Astrocyte (in vitro differentiated cells and primary cell): Measurements from ENCODE around the gene ZMIZ1. TPM values are rescaled to one million over a fixed set of nuclear protein-coding genes. Genes with fewer than 3 reads are reported as not detected.

Experiments used
- DNase-seq: peaks from one replicate; pipeline ENCODE4 v3.0.0-alpha.2; 2010; ENCODE audit warnings: low read depth
- FAIRE-seq: peaks from 2 replicates; lab custom pipeline; 2011; peaks lifted over from hg19 to GRCh38; lab: Jason Lieb, UNC
- H2AFZ ChIP-seq: 2 replicates; pipeline ENCODE4 v1.6.0; 2012; ENCODE audit warnings: low read depth, low read length, inconsistent platforms
- H3K27ac ChIP-seq: 2 replicates; pipeline ENCODE4 v1.5.1; 2011; ENCODE audit warnings: low read depth, low read length, inconsistent platforms
- H3K27me3 ChIP-seq: 2 replicates; pipeline ENCODE4 v1.6.0; 2011; ENCODE audit warnings: low read length, inconsistent platforms; ENCODE audit not compliant: insufficient read depth
- H3K36me3 ChIP-seq: 2 replicates; pipeline ENCODE4 v1.5.1; 2011; ENCODE audit warnings: low read length, inconsistent platforms; ENCODE audit not compliant: insufficient read depth
- H3K4me1 ChIP-seq: 2 replicates; pipeline ENCODE4 v1.5.1; 2011; ENCODE audit warnings: low read length, inconsistent platforms; ENCODE audit not compliant: insufficient read depth
- H3K4me2 ChIP-seq: 2 replicates; pipeline ENCODE4 v1.6.0; 2012; ENCODE audit warnings: low read length, inconsistent platforms
- H3K4me3 ChIP-seq: 2 replicates; pipeline ENCODE4 v1.5.1; 2011; ENCODE audit warnings: low read depth, mild to moderate bottlenecking, low read length, inconsistent platforms; ENCODE audit not compliant: insufficient read depth
- H3K79me2 ChIP-seq: 2 replicates; pipeline ENCODE4 v1.6.0; 2012; ENCODE audit warnings: mild to moderate bottlenecking, low read length, inconsistent platforms; ENCODE audit not compliant: insufficient read depth
- H3K9ac ChIP-seq: 2 replicates; pipeline ENCODE4 v1.6.0; 2012; ENCODE audit warnings: mild to moderate bottlenecking, low read length, inconsistent platforms
- H3K9me3 ChIP-seq: 2 replicates; pipeline ENCODE4 v1.5.1; 2012; ENCODE audit warnings: low read depth, mild to moderate bottlenecking, low read length, inconsistent platforms; ENCODE audit not compliant: insufficient read depth
- H4K20me1 ChIP-seq: 2 replicates; pipeline ENCODE4 v1.6.0; 2012; ENCODE audit warnings: low read length, inconsistent platforms; ENCODE audit not compliant: insufficient read depth
- H3K27ac Mint-ChIP-seq: one replicate; pipeline ENCODE4 v1.8.0; 2021; ENCODE audit warnings: mild to moderate bottlenecking, mixed read lengths; ENCODE audit not compliant: unreplicated experiment
- H3K27me3 Mint-ChIP-seq: one replicate; pipeline ENCODE4 v1.8.0; 2021; ENCODE audit warnings: low read depth, mixed read lengths; ENCODE audit not compliant: unreplicated experiment
- H3K36me3 Mint-ChIP-seq: one replicate; pipeline ENCODE4 v1.8.0; 2021; ENCODE audit warnings: low read depth, mixed read lengths; ENCODE audit not compliant: unreplicated experiment
- H3K4me1 Mint-ChIP-seq: one replicate; pipeline ENCODE4 v1.8.0; 2021; ENCODE audit warnings: low read depth, mixed read lengths; ENCODE audit not compliant: unreplicated experiment
- H3K4me3 Mint-ChIP-seq: one replicate; pipeline ENCODE4 v1.8.0; 2021; ENCODE audit warnings: mild to moderate bottlenecking, moderate library complexity, mixed read lengths; ENCODE audit not compliant: unreplicated experiment
- H3K9me3 Mint-ChIP-seq: one replicate; pipeline ENCODE4 v1.8.0; 2021; ENCODE audit warnings: mild to moderate bottlenecking, mixed read lengths; ENCODE audit not compliant: unreplicated experiment
- CTCF ChIP-seq: IDR thresholded peaks from 2 replicates; pipeline ENCODE4 v1.5.1; 2011; ENCODE audit warnings: low read depth, mild to moderate bottlenecking, inconsistent platforms, low read length, moderate library complexity; ENCODE audit not compliant: insufficient read depth
- EZH2 ChIP-seq: IDR thresholded peaks from 2 replicates; pipeline ENCODE4 v1.6.1; 2012; ENCODE audit warnings: mild to moderate bottlenecking, low read length, inconsistent platforms; ENCODE audit not compliant: insufficient read depth
- total RNA-seq: library from RNA; stranded (reverse); gene quantifications from 2 replicates; pipeline ENCODE4 v1.2.1, GENCODE V29; 2021

ZMIZ1 gene
- total RNA-seq, 1 donor from 2014 or later = 45.5 TPM

GRCh38 chr10:79300711-79301110 lies 231.9 kb downstream of the ZMIZ1 start:
- H3K27ac Mint-ChIP-seq = no peak overlapping the region
- H3K4me1 Mint-ChIP-seq = peaks cover 15% of the 10 kb centered on the region
- H3K27me3 Mint-ChIP-seq = no peaks in the 10 kb centered on the region
- no peak overlapping the region for H2AFZ ChIP-seq
- H3K36me3 ChIP-seq = peaks cover 54% of the 10 kb centered on the region
- H4K20me1 ChIP-seq = peaks cover 82% of the 10 kb centered on the region
- H3K27me3 ChIP-seq = no peaks in the 10 kb centered on the region
- no peaks in the 10 kb centered on the region for H3K9me3 Mint-ChIP-seq
- peaks cover 19% of the 10 kb centered on the region for H3K36me3 Mint-ChIP-seq
- no peak overlapping the region for H3K4me3 ChIP-seq
- H3K4me3 Mint-ChIP-seq = no peak overlapping the region
- no peaks in the 10 kb centered on the region for H3K9me3 ChIP-seq
- no peak overlapping the region for H3K27ac ChIP-seq
- no peak for DNase-seq
- TF ChIP-seq CTCF = no peak
- no peak for TF ChIP-seq EZH2
- H3K4me2 ChIP-seq = no peak overlapping the region
- peaks cover 27% of the 10 kb centered on the region for H3K4me1 ChIP-seq
- peaks cover 7% of the 10 kb centered on the region for H3K79me2 ChIP-seq
- FAIRE-seq = no peak
- no peak overlapping the region for H3K9ac ChIP-seq

- Histone ChIP-seq H3K79me2 (peaks cover 7% of the 10 kb centered on the region), H3K9ac (no peak overlapping the region), H3K27ac (no peak overlapping the region), H3K27me3 (no peaks in the 10 kb centered on the region), H3K9me3 (no peaks in the 10 kb centered on the region), H3K4me1 (peaks cover 27% of the 10 kb centered on the region), H4K20me1 (peaks cover 90% of the 10 kb centered on the region), H3K4me3 (no peak overlapping the region), H3K36me3 (peaks cover 46% of the 10 kb centered on the region), H2AFZ (no peak overlapping the region), H3K4me2 (no peak overlapping the region)
- no peak overlapping the region for H3K27ac Mint-ChIP-seq
- H3K27me3 Mint-ChIP-seq = no peaks in the 10 kb centered on the region
- H3K9me3 Mint-ChIP-seq = no peaks in the 10 kb centered on the region
- no peak for FAIRE-seq
- DNase-seq = no peak
- TF ChIP-seq CTCF = no peak
- no peak for TF ChIP-seq EZH2
- no peak overlapping the region for H3K4me3 Mint-ChIP-seq
- peaks cover 15% of the 10 kb centered on the region for H3K4me1 Mint-ChIP-seq
- H3K36me3 Mint-ChIP-seq = peaks cover 12% of the 10 kb centered on the region
Observed at GRCh38 chr10:79301754-79302530, 233.2 kb downstream of the ZMIZ1 start.
